ENCODE results near the gene OLIG3.

DNA sequence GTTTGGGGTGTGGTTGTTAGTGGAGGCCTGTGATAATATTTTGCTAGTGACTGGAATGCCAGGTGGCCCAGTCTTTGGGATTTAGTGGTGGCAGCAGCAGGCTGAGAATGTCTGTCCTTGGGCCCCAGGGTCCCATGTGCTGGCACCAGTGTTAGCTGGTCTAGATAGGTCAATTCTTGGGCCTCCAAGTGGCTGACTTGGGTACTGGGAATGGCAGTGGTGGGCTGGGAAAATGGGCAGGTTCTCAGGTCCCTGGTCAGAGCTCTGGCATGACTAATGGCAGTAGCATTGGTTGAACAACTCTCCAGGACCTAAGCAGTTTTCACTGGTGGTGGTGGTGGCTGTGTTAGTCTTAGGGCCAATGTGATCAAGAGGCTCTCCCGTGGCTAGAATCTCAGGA, 50.3 kb downstream of the OLIG3 start:
- TF ChIP-seq, protein P1, sequence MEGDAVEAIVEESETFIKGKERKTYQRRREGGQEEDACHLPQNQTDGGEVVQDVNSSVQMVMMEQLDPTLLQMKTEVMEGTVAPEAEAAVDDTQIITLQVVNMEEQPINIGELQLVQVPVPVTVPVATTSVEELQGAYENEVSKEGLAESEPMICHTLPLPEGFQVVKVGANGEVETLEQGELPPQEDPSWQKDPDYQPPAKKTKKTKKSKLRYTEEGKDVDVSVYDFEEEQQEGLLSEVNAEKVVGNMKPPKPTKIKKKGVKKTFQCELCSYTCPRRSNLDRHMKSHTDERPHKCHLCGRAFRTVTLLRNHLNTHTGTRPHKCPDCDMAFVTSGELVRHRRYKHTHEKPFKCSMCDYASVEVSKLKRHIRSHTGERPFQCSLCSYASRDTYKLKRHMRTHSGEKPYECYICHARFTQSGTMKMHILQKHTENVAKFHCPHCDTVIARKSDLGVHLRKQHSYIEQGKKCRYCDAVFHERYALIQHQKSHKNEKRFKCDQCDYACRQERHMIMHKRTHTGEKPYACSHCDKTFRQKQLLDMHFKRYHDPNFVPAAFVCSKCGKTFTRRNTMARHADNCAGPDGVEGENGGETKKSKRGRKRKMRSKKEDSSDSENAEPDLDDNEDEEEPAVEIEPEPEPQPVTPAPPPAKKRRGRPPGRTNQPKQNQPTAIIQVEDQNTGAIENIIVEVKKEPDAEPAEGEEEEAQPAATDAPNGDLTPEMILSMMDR (IDR thresholded peaks at IDR 0.05) = no peak
- TF ChIP-seq POLR2A (IDR thresholded peaks at IDR 0.05) = no peak

Measured in esophagus squamous epithelium (tissue), 4 donors.